UCSD-AML1 (cell line): Measurements from ENCODE around the gene OR5L2.
"Not testable (repeated sequence)": the region's sequence is repeated elsewhere in the genome, so short reads cannot be mapped to it uniquely, and the experiment has no call there.

Experiments used
- DNase-seq: peaks from one replicate; lab custom pipeline; 2025; ENCODE audit not compliant: unreplicated experiment; lab: John Stamatoyannopoulos, UW

Gene OR5L2

GRCh38 chr11:55826919-55827318 is at the start of gene OR5L2:
Gene OR5L2, plus strand, starts transcription at chr11:55827219. Its CDS starts 0 bp downstream, at chr11:55827219.
- no peak for DNase-seq

- no peak for DNase-seq
These were observed 35.4 kb upstream of the OR5L2 start for GRCh38 chr11:55791606-55792005.

- DNase-seq = no peak
These were observed 33.7 kb upstream of the OR5L2 start for GRCh38 chr11:55793321-55793720.

GRCh38 chr11:55795256-55795655 is 31.8 kb upstream of the OR5L2 start, which contains the start of gene OR5D14:
Gene OR5D14, plus strand, starts transcription at chr11:55795556. Its CDS starts 0 bp downstream, at chr11:55795556.
- DNase-seq = no peak

- no peak for DNase-seq
These were observed 20.8 kb upstream of the OR5L2 start for GRCh38 chr11:55806248-55806647.

- no peak for DNase-seq
These were observed 16.0 kb upstream of the OR5L2 start, which contains the start of gene OR5L1 for GRCh38 chr11:55811067-55811466. Gene OR5L1, plus strand, starts transcription at chr11:55811367. Its CDS starts 100 bp downstream, at chr11:55811467.

- no peak for DNase-seq
These were observed 7.7 kb upstream of the OR5L2 start, which contains the start of gene OR5D18 for GRCh38 chr11:55819330-55819729. Gene OR5D18, plus strand, starts transcription at chr11:55819630. Its CDS starts 0 bp downstream, at chr11:55819630.

GRCh38 chr11:55838452-55838851 is 11.4 kb downstream of the OR5L2 start, which contains the start of gene OR5D16:
Gene OR5D16, plus strand, starts transcription at chr11:55838752. Its CDS starts 0 bp downstream, at chr11:55838752.
- no peak for DNase-seq

- DNase-seq = no peak
These were observed 20.4 kb downstream of the OR5L2 start for GRCh38 chr11:55847453-55847852.

- no peak for DNase-seq
These were observed 22.0 kb downstream of the OR5L2 start for GRCh38 chr11:55849037-55849436.

- DNase-seq = no peak
These were observed 25.1 kb downstream of the OR5L2 start for GRCh38 chr11:55852141-55852540.

- no peak for DNase-seq
These were observed 27.7 kb downstream of the OR5L2 start for GRCh38 chr11:55854704-55855103.

- not testable (repeated sequence) for DNase-seq
These were observed 40.3 kb downstream of the OR5L2 start for GRCh38 chr11:55867354-55867753.

- DNase-seq = not testable (repeated sequence)
These were observed 45.7 kb downstream of the OR5L2 start for GRCh38 chr11:55872731-55873130.

GRCh38 chr11:55873146-55873545 is 46.1 kb downstream of the OR5L2 start:
- not testable (repeated sequence) for DNase-seq
